ENCODE data around the gene HOOK1.

DNA sequence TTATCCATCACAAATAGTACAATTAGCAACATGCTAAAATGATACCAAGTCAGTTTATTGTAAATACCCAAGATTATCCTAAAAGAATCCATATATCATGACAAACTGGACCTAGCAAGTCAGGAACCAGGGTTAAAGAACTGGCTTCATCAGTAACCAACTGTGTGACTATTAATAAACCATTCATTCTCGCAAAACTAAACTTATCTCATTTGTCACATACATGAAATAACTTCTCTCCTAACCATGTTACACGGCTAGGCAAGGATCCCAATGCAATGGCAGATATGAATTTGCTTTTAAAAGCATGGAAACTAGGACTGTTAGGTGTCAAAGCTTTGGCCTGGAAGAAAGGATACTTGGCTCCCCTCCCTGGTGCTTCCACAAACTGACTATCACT, 82.4 kb downstream of the HOOK1 start:
- TF ChIP-seq CTCF (IDR thresholded peaks at IDR 0.05) (no peak), EZH2phosphoT487 (IDR thresholded peaks at IDR 0.05) (no peak), EZH2 (IDR thresholded peaks at IDR 0.05) (no peak)
